HFF-Myc (cell line): ENCODE results near the gene DNAH17.

ENCODE experiments used
- DNase-seq: peaks from one replicate; pipeline ENCODE4 v3.0.0-alpha.2; 2011; ENCODE audit warnings: low read depth; ENCODE audit errors: extremely low read depth
- H3K4me3 ChIP-seq: replicated peaks from 2 replicates; pipeline ENCODE4 v1.5.1; 2011; ENCODE audit warnings: low read depth, mild to moderate bottlenecking, control low read depth, low read length
- TF ChIP-seq, protein P1 (sequence below): IDR thresholded peaks from 2 replicates; pipeline ENCODE4 v1.5.1; 2012; ENCODE audit warnings: mild to moderate bottlenecking, low read depth, low read length, control low read depth; ENCODE audit errors: missing control alignments

Gene DNAH17

DNA sequence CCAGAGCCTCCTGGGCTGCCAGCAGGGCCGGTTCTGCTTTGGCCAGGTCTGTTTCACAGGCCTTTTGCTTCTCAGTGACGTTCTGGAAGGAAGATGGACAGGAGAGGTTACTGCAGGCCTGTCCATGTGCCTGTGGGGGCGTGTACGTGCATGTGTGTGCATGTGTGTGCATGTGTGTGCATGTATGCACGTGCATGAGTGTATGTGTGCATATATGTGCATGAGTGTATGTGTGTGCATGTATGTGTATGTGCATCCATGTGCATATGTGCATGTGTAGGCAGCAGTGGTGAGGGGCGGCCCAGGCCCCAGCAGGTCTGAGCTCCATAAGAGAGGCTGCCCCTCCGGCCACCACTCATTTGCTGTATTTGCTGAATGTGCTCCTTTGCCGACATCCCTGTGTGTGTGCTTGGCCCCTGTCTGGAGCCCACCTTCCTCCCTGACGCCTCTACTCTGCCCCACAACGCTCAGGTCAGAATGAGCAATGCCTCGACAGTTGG is 117.0 kb downstream of the DNAH17 start:
- DNase-seq = no peak
- TF ChIP-seq, protein P1, sequence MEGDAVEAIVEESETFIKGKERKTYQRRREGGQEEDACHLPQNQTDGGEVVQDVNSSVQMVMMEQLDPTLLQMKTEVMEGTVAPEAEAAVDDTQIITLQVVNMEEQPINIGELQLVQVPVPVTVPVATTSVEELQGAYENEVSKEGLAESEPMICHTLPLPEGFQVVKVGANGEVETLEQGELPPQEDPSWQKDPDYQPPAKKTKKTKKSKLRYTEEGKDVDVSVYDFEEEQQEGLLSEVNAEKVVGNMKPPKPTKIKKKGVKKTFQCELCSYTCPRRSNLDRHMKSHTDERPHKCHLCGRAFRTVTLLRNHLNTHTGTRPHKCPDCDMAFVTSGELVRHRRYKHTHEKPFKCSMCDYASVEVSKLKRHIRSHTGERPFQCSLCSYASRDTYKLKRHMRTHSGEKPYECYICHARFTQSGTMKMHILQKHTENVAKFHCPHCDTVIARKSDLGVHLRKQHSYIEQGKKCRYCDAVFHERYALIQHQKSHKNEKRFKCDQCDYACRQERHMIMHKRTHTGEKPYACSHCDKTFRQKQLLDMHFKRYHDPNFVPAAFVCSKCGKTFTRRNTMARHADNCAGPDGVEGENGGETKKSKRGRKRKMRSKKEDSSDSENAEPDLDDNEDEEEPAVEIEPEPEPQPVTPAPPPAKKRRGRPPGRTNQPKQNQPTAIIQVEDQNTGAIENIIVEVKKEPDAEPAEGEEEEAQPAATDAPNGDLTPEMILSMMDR = no peak
- H3K4me3 ChIP-seq = no peak overlapping the region

DNA sequence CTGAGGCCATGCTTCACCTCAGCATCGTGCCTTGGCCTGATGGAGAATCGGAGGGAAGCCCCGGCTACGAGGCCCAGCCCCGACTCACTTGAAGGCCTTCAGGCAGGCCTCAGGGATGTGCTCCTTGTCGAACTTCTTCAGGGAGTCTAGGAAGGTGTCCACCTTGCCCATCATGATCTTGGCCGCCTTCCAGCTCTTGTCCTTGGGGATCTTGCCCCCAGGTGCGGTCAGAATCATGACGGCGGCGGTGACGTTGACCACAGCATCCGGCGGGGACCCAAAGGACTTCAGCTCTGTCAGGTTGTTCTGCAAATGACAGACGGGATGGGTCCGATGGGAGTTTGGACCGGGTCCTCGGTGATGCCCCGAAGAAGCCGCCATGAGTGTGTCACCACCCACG is 117.5 kb downstream of the DNAH17 start:
- no peak for DNase-seq
- TF ChIP-seq, protein P1 = no peak
- no peak overlapping the region for H3K4me3 ChIP-seq

DNA sequence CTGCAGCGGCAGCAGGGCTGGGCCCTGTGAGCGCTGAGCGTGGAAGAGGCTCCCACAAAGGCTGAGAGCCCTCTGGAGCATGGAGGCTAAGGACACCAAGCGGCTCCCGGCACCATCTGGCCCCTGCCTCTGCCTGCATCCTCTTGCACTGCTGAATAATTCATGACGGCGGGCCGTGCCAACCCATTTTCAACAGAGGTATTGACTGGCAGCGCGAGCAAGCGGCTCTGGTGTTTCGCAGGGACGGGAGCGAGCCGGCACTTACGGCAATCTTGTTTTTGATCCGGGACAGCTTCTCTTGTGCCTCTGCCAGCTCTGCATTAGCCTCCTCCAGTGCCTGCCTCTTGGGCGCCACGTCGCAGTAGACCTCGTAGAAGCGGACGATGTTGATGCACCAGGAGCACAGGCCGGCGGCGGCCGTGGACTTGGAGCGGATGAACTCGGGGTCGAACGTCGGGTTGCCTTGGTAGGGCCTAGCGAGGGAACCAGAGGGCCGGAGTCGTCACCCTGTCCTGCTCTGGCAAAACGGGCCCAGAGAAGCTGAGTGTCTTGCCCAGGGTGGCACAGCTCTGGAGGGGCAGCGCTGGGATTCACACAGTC is 118.4 kb downstream of the DNAH17 start:
- no peak overlapping the region for H3K4me3 ChIP-seq
- DNase-seq = no peak
- TF ChIP-seq, protein P1 = no peak

DNA sequence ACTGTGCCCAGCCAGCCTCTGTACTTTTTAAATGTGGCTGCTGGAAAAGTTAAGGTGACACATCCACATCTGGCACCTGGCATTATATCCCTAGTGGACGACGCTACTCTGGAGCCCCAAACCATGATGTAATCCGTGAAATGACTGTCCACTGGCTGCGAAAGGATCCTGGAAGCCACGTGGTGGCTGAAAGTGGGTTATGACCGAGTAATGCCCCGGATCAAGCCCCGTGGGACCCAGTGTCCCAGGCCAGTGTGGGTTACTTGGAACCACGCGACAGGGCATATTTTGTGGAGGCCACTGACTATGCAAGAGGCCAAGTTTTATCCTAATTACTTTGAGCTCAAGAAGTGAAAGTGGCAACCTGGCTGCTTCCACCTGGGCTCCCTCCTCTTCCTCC is 119.1 kb downstream of the DNAH17 start:
- H3K4me3 ChIP-seq = no peak overlapping the region
- TF ChIP-seq, protein P1 = no peak
- DNase-seq = no peak

DNA sequence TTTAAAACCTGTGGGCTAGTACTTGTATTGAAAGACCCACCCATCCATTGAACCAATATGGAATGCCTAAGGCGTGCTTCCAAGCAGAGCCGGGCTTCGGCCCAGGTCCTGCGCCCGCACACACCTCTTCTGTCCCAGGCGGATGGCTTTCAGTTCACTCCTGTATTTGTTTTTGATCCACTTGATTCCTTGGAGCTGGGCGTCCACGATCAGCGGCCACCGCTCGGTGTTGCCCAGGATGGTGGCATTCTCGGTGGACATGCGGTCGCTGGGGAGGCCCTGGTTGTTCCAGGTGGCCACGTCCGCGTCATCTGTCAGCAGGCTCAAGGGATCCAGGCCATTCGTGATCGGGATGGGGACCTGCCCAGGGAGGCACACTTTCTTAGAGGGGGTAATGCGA is 122.8 kb downstream of the DNAH17 start:
- no peak for DNase-seq
- TF ChIP-seq, protein P1 = no peak
- no peak overlapping the region for H3K4me3 ChIP-seq

DNA sequence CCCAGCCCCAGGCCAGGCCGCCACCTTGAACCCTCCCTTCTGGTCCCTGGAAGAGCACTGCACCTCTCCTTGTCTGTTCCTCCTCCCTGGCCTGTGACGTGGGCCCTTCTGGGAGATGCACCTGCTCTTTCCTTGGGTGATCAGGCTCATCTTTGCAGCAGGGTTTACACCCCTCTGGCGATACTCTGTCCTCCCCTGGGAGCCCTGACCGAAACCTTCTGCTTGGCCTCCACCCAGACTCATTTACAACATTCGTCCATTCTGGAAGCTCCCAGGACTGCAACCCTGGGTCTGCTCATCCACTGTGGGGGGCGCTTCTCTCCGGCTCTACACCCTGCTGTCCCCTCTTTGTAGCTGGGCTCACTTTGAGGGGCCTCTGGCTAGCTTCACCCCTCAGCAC is 125.4 kb downstream of the DNAH17 start:
- no peak overlapping the region for H3K4me3 ChIP-seq
- DNase-seq = no peak
- TF ChIP-seq, protein P1 = no peak
